ENCODE measurements around the gene ELL. TPM values are rescaled to one million over a fixed set of nuclear protein-coding genes. Genes with fewer than 3 reads are reported as not detected.

ELL gene
- total RNA-seq, 4 donors from 2014 or later: 21.8 to 30.8 (median 27.3) TPM

- DNase-seq: peak in 1 of 2 donors; percentile 45
- no peak for ATAC-seq
- TF ChIP-seq CTCF (IDR thresholded peaks at IDR 0.05 in 4 of 5, conservative IDR thresholded peaks at IDR 0.05 in 1 of 5): no peak
- TF ChIP-seq POLR2A (IDR thresholded peaks at IDR 0.05): no peak
- Histone ChIP-seq H3K4me1 (peaks cover 91 to 92% of the 10 kb centered on the region in 2 donors), H3K27ac (peak overlapping the region; percentile 94 to 99 (median 98)), H3K27me3 (no peaks in the 10 kb centered on the region), H3K9me3 (no peaks in the 10 kb centered on the region), H3K4me3 (no peak overlapping the region), H3K36me3 (no peaks in the 10 kb centered on the region)
- intact Hi-C loops (cut with DNase I; ENCODE audit: low total_unique reads): no loop called here
- in situ Hi-C loops (cut with MboI; ENCODE audit: low sequenced_read_pairs in 4 of 4): no loop called here
Measured at GRCh38 chr19:18508585-18508984, 13.3 kb downstream of the ELL start.

GRCh38 chr19:18507727-18508440 is 14.0 kb downstream of the ELL start:
- in situ Hi-C loops (cut with MboI; ENCODE audit: low sequenced_read_pairs in 4 of 4): no loop called here
- intact Hi-C loops (cut with DNase I; ENCODE audit: low total_unique reads): no loop called here
- H3K4me3 ChIP-seq: no peak overlapping the region

GRCh38 chr19:18507021-18507726 is 14.7 kb downstream of the ELL start:
- intact Hi-C loops (cut with DNase I; ENCODE audit: low total_unique reads): no loop called here
- in situ Hi-C loops (cut with MboI; ENCODE audit: low sequenced_read_pairs in 4 of 4): no loop called here
- Histone ChIP-seq H3K36me3 (no peaks in the 10 kb centered on the region), H3K4me1 (peaks cover 92 to 93% of the 10 kb centered on the region in 2 donors), H3K27me3 (no peaks in the 10 kb centered on the region), H3K4me3 (peak overlapping the region in 1 of 4 donors; percentile 7), H3K9me3 (no peaks in the 10 kb centered on the region), H3K27ac (peak overlapping the region; percentile 94 to 99 (median 98))
- DNase-seq (peak; percentile 93 to 96), ATAC-seq (peak; percentile 79 to 80)
- TF ChIP-seq POLR2A (IDR thresholded peaks at IDR 0.05): peak; percentile 59 to 60
- TF ChIP-seq CTCF (IDR thresholded peaks at IDR 0.05 in 4 of 5, conservative IDR thresholded peaks at IDR 0.05 in 1 of 5): no peak

More at GRCh38 chr19:18507727-18508440, 14.0 kb downstream of the ELL start:
- H3K4me1 ChIP-seq: peaks cover 91 to 92% of the 10 kb centered on the region in 2 donors
- peak; percentile 17 to 32 for ATAC-seq
- H3K27ac ChIP-seq: peak overlapping the region; percentile 94 to 99 (median 98)
- TF ChIP-seq CTCF (IDR thresholded peaks at IDR 0.05 in 4 of 5, conservative IDR thresholded peaks at IDR 0.05 in 1 of 5) (peak in 2 of 5 experiments; percentile 13 to 18), POLR2A (IDR thresholded peaks at IDR 0.05) (no peak)
- no peaks in the 10 kb centered on the region for H3K36me3 ChIP-seq
- peak; percentile 47 to 71 for DNase-seq
- H3K27me3 ChIP-seq: no peaks in the 10 kb centered on the region
- H3K9me3 ChIP-seq: no peaks in the 10 kb centered on the region

GRCh38 chr19:18506101-18506930 is 15.6 kb downstream of the ELL start:
- H3K27me3 ChIP-seq: no peaks in the 10 kb centered on the region
- no peak for ATAC-seq
- peak overlapping the region; percentile 94 to 99 (median 98) for H3K27ac ChIP-seq
- H3K9me3 ChIP-seq: no peaks in the 10 kb centered on the region
- no peak for TF ChIP-seq POLR2A (IDR thresholded peaks at IDR 0.05)
- no peak for TF ChIP-seq CTCF (IDR thresholded peaks at IDR 0.05 in 4 of 5, conservative IDR thresholded peaks at IDR 0.05 in 1 of 5)
- intact Hi-C loops (cut with DNase I; ENCODE audit: low total_unique reads) (no loop called here), in situ Hi-C loops (cut with MboI; ENCODE audit: low sequenced_read_pairs in 4 of 4) (no loop called here)
- no peaks in the 10 kb centered on the region for H3K36me3 ChIP-seq
- H3K4me1 ChIP-seq: peaks cover 96 to 97% of the 10 kb centered on the region in 2 donors
- H3K4me3 ChIP-seq: no peak overlapping the region
- DNase-seq: peak in 1 of 2 donors; percentile 44
